Stimulated activated CD4-positive, alpha-beta T cell treated with anti-CD3 and anti-CD28 coated beads, Interleukin-4, amount 100 ng/mL, for 48 hours (primary cell): ENCODE measurements around the gene GALNTL6.

Experiments used
- DNase-seq, 2 donors: peaks; one replicate each; pipeline ENCODE4 v3.0.0-alpha.2; 2020; ENCODE audit warnings: low read depth in 2 of 2

Gene GALNTL6

DNA sequence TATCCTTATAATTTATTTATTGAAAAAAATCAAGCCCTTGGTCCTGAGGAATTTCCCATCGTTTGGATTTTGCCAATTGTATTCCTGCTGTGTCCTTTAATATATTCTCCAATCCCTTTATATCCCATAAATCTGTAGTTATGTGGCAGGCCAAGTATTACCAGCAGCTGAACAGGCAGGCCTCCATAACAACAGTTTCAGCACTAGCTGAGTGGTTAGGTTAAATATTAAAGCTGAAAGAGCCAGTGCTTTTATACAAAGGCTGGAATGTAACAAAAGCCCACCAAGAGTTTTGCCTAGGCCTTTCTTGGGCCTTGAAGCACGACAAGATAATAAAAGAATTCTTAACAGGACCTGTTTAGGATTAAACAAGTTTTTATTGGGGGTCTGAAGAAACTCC is 988.8 kb downstream of the GALNTL6 start:
- no peak for DNase-seq

DNA sequence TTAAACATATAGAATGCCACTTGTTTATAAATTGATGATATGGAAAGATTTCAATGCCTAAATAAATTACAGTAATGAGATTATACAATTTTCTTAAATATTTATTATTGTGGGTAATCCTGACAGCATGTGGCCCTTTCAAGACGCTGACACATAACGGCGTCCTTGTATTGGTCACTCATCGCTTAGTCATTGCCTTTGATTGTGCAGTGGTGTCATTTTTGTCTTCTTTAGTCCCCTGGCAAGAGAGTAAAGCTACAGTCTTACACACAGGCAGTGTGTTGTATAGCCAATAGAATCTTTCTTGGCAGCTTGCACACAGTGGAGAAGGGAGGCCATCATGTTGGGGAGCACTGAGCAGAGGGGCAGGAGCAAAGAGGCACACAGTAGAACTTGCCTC is 993.6 kb downstream of the GALNTL6 start:
- no peak for DNase-seq

GRCh38 chr4:172808196-172808595 is 995.0 kb downstream of the GALNTL6 start:
- no peak for DNase-seq

GRCh38 chr4:172809319-172809718 is 996.1 kb downstream of the GALNTL6 start:
- DNase-seq, result no peak

- DNase-seq, result no peak
Measured at GRCh38 chr4:172813359-172813923, 1000.2 kb downstream of the GALNTL6 start.

DNA sequence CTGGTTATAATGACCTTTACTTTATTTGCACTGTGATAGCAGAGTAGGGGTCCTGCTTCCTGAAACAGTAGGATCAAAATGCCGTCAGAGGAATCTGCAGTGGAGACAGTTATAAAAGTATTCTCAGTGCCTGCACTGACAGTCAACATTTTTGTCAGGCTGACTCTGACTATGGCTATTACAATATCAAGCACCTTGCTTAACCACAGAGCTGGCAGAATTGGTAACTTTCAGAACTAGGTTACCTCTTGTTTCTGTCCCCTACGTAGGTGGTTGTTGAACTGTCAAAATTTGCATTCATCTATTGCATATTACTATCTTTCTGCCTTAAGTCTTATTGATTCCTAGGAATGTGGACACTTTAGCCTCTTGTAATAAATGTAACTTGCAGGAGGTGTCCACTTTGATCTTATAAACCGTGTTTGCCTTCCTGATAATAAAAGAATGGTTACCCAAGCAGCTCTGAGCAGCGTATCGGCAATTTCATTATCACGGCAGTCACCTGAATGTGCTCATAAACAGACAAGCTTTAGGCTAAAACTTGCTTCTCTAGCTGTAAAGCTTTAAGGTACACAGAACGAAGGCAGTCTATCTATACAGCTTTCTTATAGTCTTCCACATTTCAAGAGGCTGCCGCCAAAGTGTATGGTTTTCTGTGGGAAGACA is 1002.4 kb downstream of the GALNTL6 start:
- DNase-seq, result no peak

DNA sequence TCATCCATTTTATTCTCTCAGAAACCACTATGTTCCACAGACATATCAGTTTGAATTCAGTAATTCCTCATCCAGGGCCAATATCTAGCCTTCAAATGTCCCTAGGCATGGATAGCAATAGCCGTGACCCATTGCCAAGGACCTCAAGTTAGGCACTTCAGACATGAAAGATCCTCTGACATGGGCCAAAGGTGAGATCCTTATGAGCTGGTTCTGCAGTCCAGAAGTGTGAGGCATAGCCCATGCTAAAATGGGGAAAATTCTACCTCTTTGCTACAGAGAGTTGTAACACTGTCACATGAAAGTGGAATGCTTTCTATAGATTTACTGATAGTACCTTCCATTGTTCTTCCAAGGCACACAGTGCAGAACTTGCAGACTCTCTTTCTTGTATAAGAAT is 1005.7 kb downstream of the GALNTL6 start:
- no peak for DNase-seq

- no peak for DNase-seq
Measured at GRCh38 chr4:172819353-172819752, 1006.1 kb downstream of the GALNTL6 start.

- no peak for DNase-seq
Measured at GRCh38 chr4:172822331-172822730, 1009.1 kb downstream of the GALNTL6 start.

DNA sequence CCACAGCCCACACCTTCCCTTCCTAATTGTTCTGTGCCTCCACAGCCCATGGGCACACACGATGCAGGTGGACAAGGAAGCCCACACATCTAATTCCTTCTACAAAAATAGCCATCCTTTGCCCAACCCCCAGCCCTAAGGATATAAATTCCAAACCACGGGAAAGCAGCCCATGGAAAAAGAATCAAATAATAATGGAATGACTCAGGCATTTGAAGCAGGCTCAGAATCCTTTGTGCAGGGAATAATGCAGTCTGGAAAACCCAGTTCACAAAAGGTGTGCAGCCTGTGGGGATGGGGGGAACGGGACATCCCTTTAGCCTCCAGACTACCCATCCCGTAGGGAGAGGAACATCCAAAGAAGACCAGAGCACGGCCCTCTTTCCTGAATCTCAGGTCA is 1013.1 kb downstream of the GALNTL6 start:
- no peak for DNase-seq

GRCh38 chr4:172826861-172827260 is 1013.7 kb downstream of the GALNTL6 start:
- DNase-seq, result no peak

- DNase-seq, result no peak
Measured at GRCh38 chr4:172830295-172830764, 1017.1 kb downstream of the GALNTL6 start.

- DNase-seq, result no peak
Measured at GRCh38 chr4:172836661-172837060, 1023.5 kb downstream of the GALNTL6 start.

- DNase-seq, result no peak
Measured at GRCh38 chr4:172838111-172838510, 1024.9 kb downstream of the GALNTL6 start.

GRCh38 chr4:172838943-172839342 is 1025.7 kb downstream of the GALNTL6 start:
- DNase-seq, result no peak

DNA sequence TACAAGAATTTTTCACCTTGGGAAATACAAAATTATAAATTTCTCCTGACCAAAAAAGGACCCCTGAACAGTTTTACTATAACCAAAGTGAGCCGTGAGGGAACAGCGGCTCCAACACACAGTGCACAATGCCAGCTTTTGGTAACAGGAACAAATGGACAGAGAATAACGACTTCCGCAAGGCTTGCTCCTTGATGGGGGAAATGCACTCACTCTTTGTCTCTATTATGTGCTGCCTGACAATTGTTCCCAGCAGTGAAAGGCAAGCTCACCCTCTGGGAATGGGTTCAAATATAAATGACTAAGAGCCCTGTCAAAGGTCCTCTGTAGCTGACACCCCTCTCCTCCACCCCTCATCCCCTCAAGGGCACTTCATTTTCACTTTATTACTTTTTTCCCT is 1029.6 kb downstream of the GALNTL6 start:
- no peak for DNase-seq

- no peak for DNase-seq
Measured at GRCh38 chr4:172843192-172843591, 1030.0 kb downstream of the GALNTL6 start.

DNA sequence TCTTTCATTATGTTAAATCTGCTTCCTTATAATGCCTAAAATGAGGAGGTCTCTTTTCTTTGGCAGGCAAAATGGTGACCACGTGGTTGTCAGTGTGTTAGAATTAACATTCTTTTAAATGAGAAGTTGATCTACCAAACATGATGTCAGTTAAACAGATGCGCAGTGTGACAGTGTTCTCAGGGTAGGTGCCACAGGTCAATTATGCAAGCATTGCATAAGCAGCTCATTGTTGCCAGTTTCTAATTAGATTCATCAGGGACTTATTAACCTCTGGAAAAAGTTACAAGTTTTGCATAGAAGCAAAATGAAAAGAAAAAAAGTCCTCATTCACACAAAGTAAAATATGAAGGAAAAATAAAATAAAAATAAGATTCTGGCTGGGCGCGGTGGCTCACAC is 1031.4 kb downstream of the GALNTL6 start:
- no peak for DNase-seq

- DNase-seq, result no peak
Measured at GRCh38 chr4:172845281-172845680, 1032.1 kb downstream of the GALNTL6 start.

- no peak for DNase-seq
Measured at GRCh38 chr4:172850838-172851237, 1037.6 kb downstream of the GALNTL6 start.

GRCh38 chr4:172851534-172851933 is 1038.3 kb downstream of the GALNTL6 start:
- DNase-seq, result no peak

DNA sequence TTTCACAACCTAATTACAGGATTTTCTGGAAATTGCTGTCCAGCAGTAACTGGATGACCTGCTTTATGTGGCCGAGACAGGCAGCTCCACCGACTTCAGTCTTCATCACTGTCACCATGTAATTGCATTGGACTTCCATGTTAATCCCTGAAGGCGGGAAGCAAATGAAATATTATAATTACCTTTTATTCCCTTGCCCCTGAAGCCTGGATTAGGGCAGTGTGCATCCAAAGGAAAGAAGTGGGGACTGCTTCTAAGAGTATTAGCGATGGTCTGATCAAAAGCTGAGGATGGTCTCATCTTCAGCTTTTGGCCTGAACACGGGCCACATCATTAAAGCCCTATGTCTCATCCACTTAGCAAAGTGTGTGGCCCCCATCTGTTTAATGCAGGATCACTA is 1043.8 kb downstream of the GALNTL6 start:
- DNase-seq, result no peak

DNA sequence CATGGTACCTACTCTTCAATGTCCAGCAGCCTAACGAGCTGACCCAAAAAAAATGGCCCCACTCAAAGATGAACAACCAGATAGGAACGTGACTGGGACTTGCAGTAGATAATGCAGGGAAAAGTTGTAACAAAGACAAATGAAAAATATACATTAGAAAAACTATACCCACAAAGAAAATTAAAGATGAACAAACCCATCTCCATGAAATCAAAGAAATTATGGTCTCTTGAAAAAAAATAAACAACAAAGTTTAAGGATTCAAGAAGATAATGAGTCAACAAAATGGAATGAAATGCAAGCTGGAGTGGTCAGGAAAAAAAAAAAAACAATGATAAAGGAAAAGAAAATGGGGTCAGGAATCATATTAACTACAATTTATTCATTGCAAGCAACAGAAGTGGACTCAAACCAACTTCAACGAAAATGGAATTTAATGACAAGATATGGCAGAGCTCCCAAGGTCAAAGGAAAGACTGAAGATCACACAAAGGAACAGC is 1045.6 kb downstream of the GALNTL6 start:
- DNase-seq, result no peak

GRCh38 chr4:172865103-172865502 is 1051.9 kb downstream of the GALNTL6 start:
- no peak for DNase-seq
